Measurements from ENCODE around the gene PLPP6. TPM values are rescaled to one million over a fixed set of nuclear protein-coding genes. Genes with fewer than 3 reads are reported as not detected.

Gene PLPP6
- total RNA-seq, 4 donors from 2014 or later: 7.1 to 22.7 (median 16.3) TPM

- 68 to 71% methylated on average over 1 of the region's 1 CpG for WGBS, 2 donors (ENCODE audit: low coverage in 1 of 2)
- TF ChIP-seq POLR2A (IDR thresholded peaks at IDR 0.05) (no peak), CTCF (IDR thresholded peaks at IDR 0.05) (no peak)
- Histone ChIP-seq H3K4me3 (no peak overlapping the region), H3K9me3 (no peaks in the 10 kb centered on the region), H3K36me3 (peaks cover 0 to 23% (median 2%) of the 10 kb centered on the region in 4 donors), H3K27me3 (no peaks in the 10 kb centered on the region), H3K4me1 (peaks cover under 1 to 16% (median 2%) of the 10 kb centered on the region in 4 donors), H3K27ac (peak overlapping the region in 1 of 4 donors; percentile 30)
- DNase-seq: no peak
- in situ Hi-C loops (cut with MboI; ENCODE audit: low pct_ligation_motif_present in 1 of 4, low pct_unique_long_range_greater_than_20kb in 1 of 4, low sequenced_read_pairs in 3 of 4) (loop anchor here in 1 of 4 donors (25.0 kb wide), 1 partner anchor 1326 kb away; the partner anchor contains the start of gene RANBP6), intact Hi-C loops (cut with DNase I; ENCODE audit: low total_unique reads) (no loop called here)
Observed at GRCh38 chr9:4686584-4686983, 24.5 kb downstream of the PLPP6 start.

- Histone ChIP-seq H3K4me3 (no peak overlapping the region), H3K4me1 (peaks cover 0 to 14% (median 0%) of the 10 kb centered on the region in 4 donors), H3K27me3 (no peaks in the 10 kb centered on the region), H3K9me3 (no peaks in the 10 kb centered on the region), H3K27ac (no peak overlapping the region), H3K36me3 (peaks cover 0 to 30% (median 2%) of the 10 kb centered on the region in 4 donors)
- TF ChIP-seq EP300 (IDR thresholded peaks at IDR 0.05; ENCODE audit: low read depth) (no peak), CTCF (IDR thresholded peaks at IDR 0.05) (no peak), POLR2A (IDR thresholded peaks at IDR 0.05) (no peak), POLR2AphosphoS5 (IDR thresholded peaks at IDR 0.05) (no peak)
- intact Hi-C loops (cut with DNase I; ENCODE audit: low total_unique reads) (no loop called here), in situ Hi-C loops (cut with MboI; ENCODE audit: low pct_ligation_motif_present in 1 of 4, low pct_unique_long_range_greater_than_20kb in 1 of 4, low sequenced_read_pairs in 3 of 4) (loop anchor here in 1 of 4 donors (25.0 kb wide), 1 partner anchor 1323 kb away; the partner anchor contains the start of gene RANBP6)
- 75 to 91% methylated on average over 1 to 2 of the region's 2 CpGs for WGBS, 2 donors (ENCODE audit: low coverage in 1 of 2)
- DNase-seq: no peak
Observed at GRCh38 chr9:4689021-4689420, 26.9 kb downstream of the PLPP6 start.

GRCh38 chr9:4689687-4690104, 27.6 kb downstream of the PLPP6 start:
- peaks cover 0 to 30% (median 2%) of the 10 kb centered on the region in 4 donors for H3K36me3 ChIP-seq
- H3K4me3 ChIP-seq: no peak overlapping the region
- in situ Hi-C loops (cut with MboI; ENCODE audit: low pct_ligation_motif_present in 1 of 4, low pct_unique_long_range_greater_than_20kb in 1 of 4, low sequenced_read_pairs in 3 of 4) (loop anchor here in 1 of 4 donors (25.0 kb wide), 1 partner anchor 1323 kb away; the partner anchor contains the start of gene RANBP6), intact Hi-C loops (cut with DNase I; ENCODE audit: low total_unique reads) (no loop called here)
- H3K9me3 ChIP-seq: no peaks in the 10 kb centered on the region
- DNase-seq: no peak
- 69 to 90% methylated on average over 1 of the region's 1 CpG for WGBS, 2 donors (ENCODE audit: low coverage in 1 of 2)
- H3K27ac ChIP-seq: no peak overlapping the region
- no peaks in the 10 kb centered on the region for H3K27me3 ChIP-seq
- TF ChIP-seq CTCF (IDR thresholded peaks at IDR 0.05): no peak
- no peak for TF ChIP-seq EP300 (IDR thresholded peaks at IDR 0.05; ENCODE audit: low read depth)
- TF ChIP-seq POLR2A (IDR thresholded peaks at IDR 0.05): no peak
- TF ChIP-seq POLR2AphosphoS5 (IDR thresholded peaks at IDR 0.05): no peak
- H3K4me1 ChIP-seq: peaks cover 0 to 12% (median 0%) of the 10 kb centered on the region in 4 donors

GRCh38 chr9:4690144-4690543, 28.1 kb downstream of the PLPP6 start:
- WGBS, 2 donors (ENCODE audit: low coverage in 1 of 2): 81 to 100% methylated on average over 2 to 4 of the region's 4 CpGs
- DNase-seq: no peak
- H3K27ac ChIP-seq: no peak overlapping the region
- H3K27me3 ChIP-seq: no peaks in the 10 kb centered on the region
- peaks cover 0 to 9% (median 0%) of the 10 kb centered on the region in 4 donors for H3K4me1 ChIP-seq
- H3K36me3 ChIP-seq: peaks cover 0 to 27% (median 2%) of the 10 kb centered on the region in 4 donors
- in situ Hi-C loops (cut with MboI; ENCODE audit: low pct_ligation_motif_present in 1 of 4, low pct_unique_long_range_greater_than_20kb in 1 of 4, low sequenced_read_pairs in 3 of 4): loop anchor here in 1 of 4 donors (25.0 kb wide), 1 partner anchor 1322 kb away; the partner anchor contains the start of gene RANBP6
- H3K4me3 ChIP-seq: no peak overlapping the region
- intact Hi-C loops (cut with DNase I; ENCODE audit: low total_unique reads): no loop called here
- TF ChIP-seq POLR2A (IDR thresholded peaks at IDR 0.05) (no peak), POLR2AphosphoS5 (IDR thresholded peaks at IDR 0.05) (no peak), CTCF (IDR thresholded peaks at IDR 0.05) (no peak), EP300 (IDR thresholded peaks at IDR 0.05; ENCODE audit: low read depth) (no peak)
- no peaks in the 10 kb centered on the region for H3K9me3 ChIP-seq
